GM18858 (cell line): Measurements from ENCODE around the gene GPR39.
"Not testable (repeated sequence)": the region's sequence is repeated elsewhere in the genome, so short reads cannot be mapped to it uniquely, and the experiment has no call there.

ENCODE experiments used
- ATAC-seq: cut with Tn5 transposase; IDR thresholded peaks from one replicate; pipeline ENCODE4 v1.9.1; 2021; ENCODE audit not compliant: unreplicated experiment

The GPR39 gene

GRCh38 chr2:132489150-132489549 is 72.5 kb downstream of the GPR39 start:
- no peak for ATAC-seq

- no peak for ATAC-seq
These were observed 79.3 kb downstream of the GPR39 start for GRCh38 chr2:132495881-132496280.

GRCh38 chr2:132496555-132496954 is 80.0 kb downstream of the GPR39 start:
- ATAC-seq = no peak

GRCh38 chr2:132497591-132497990 is 81.0 kb downstream of the GPR39 start:
- no peak for ATAC-seq

GRCh38 chr2:132503701-132504100 is 87.1 kb downstream of the GPR39 start:
- no peak for ATAC-seq

- ATAC-seq = no peak
These were observed 98.4 kb downstream of the GPR39 start for GRCh38 chr2:132515010-132515409.

GRCh38 chr2:132517386-132517785 is 100.8 kb downstream of the GPR39 start:
- no peak for ATAC-seq

- no peak for ATAC-seq
These were observed 101.7 kb downstream of the GPR39 start for GRCh38 chr2:132518302-132518701.

- no peak for ATAC-seq
These were observed 103.0 kb downstream of the GPR39 start for GRCh38 chr2:132519566-132519965.

- ATAC-seq = no peak
These were observed 104.7 kb downstream of the GPR39 start for GRCh38 chr2:132521341-132521740.

GRCh38 chr2:132522901-132523300 is 106.3 kb downstream of the GPR39 start:
- no peak for ATAC-seq

- ATAC-seq = not testable (repeated sequence)
These were observed 120.5 kb downstream of the GPR39 start for GRCh38 chr2:132537061-132537460.

GRCh38 chr2:132538331-132538855 is 121.8 kb downstream of the GPR39 start:
- no peak for ATAC-seq

GRCh38 chr2:132540166-132540565 is 123.6 kb downstream of the GPR39 start:
- no peak for ATAC-seq

- no peak for ATAC-seq
These were observed 126.5 kb downstream of the GPR39 start for GRCh38 chr2:132542953-132543569.

GRCh38 chr2:132544006-132544630 is 127.5 kb downstream of the GPR39 start:
- ATAC-seq = no peak

GRCh38 chr2:132547090-132547687 is 130.6 kb downstream of the GPR39 start:
- ATAC-seq = no peak

GRCh38 chr2:132549935-132550670 is 133.5 kb downstream of the GPR39 start:
- no peak for ATAC-seq

- ATAC-seq = no peak
These were observed 134.3 kb downstream of the GPR39 start for GRCh38 chr2:132550946-132551345.

- no peak for ATAC-seq
These were observed 141.1 kb downstream of the GPR39 start for GRCh38 chr2:132557694-132558093.

- ATAC-seq = no peak
These were observed 142.7 kb downstream of the GPR39 start for GRCh38 chr2:132559326-132559725.

GRCh38 chr2:132559921-132560320 is 143.3 kb downstream of the GPR39 start:
- ATAC-seq = no peak
